HS-5 (cell line): ENCODE results near the gene ZNF79.

ENCODE experiments used
- DNase-seq: peaks from one replicate; pipeline ENCODE4 v3.0.0-alpha.2; 2012; ENCODE audit warnings: low read depth

The ZNF79 gene

DNA sequence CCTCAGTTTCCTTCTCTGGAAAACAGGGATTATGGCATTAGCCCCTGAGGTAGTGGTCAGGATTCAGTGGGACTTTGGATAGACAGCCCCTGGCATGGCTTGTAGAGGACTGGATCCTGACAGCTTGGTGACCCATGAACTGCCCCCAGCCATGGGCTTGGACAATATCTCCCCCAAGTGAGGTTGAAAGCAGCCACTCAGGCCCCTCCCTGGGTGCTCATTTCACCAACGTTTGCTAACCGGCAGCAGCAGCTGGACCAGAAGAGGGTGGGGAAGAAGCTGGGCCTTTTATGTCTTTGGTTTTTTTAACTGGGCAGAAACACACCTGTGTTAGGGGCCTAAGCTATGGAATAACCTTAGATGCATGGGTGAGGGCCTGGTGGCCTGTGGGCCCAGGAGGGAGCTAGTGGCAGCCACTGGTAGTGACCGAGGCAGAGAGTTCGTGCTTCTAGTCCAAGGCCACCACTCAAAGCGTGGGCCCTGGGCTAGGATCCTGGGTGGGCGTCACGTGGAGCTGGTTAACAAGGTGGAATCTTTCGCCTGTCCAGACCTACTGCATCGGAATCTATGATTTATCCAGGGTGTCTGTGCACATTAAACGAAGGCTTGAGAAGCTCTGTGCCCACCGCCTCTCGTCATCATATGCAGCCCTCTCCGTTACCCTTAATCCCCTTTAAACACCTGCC lies 25.3 kb upstream of the ZNF79 start:
- no peak for DNase-seq

DNA sequence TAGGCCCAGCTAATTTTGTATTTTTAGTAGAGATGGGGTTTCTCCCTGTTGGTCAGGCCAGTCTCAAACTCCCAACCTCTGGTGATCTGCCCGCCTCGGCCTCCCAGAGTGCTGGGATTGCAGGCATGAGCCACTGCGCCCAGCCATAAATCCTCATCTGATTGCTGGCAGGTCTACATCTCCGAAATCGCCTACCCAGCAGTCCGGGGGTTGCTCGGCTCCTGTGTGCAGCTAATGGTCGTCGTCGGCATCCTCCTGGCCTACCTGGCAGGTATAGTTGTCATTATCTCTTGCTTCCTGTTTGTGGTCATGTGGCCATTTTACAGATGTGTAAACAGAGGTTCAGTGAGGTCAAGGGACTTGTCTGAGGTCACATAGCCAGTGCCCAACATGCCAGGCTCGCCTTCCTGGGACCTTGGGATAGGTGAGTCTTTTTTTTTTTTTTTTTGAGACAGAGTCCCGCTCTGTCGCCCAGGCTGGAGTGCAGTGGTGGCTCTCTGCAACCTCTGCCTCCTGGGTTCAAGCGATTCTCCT lies 24.4 kb upstream of the ZNF79 start:
- no peak for DNase-seq

DNA sequence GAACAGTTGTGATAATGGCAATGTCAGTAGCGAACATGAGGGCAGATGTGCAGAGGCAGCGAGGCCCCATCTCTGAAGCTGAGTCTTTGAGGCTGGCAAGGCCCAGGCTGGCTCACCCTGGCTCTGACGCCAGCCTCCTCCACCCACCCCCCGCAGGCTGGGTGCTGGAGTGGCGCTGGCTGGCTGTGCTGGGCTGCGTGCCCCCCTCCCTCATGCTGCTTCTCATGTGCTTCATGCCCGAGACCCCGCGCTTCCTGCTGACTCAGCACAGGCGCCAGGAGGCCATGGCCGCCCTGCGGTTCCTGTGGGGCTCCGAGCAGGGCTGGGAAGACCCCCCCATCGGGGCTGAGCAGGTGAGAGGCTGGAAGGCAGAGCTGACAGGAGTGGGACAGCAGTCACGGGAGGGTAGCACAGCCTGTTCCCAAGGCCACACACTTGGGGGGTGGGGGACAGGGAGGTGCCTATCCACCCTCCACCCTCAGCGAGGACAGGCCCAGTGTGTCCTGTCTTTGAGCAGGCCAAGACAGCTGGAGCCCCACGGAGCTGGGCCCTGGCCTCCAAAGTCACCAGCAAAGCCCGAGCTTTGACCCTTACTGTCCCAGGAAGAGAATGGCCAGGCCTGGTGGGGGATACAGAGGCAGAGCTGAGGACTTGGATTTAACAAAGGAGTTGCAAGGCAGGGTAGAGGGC lies 21.6 kb upstream of the ZNF79 start:
- no peak for DNase-seq

DNA sequence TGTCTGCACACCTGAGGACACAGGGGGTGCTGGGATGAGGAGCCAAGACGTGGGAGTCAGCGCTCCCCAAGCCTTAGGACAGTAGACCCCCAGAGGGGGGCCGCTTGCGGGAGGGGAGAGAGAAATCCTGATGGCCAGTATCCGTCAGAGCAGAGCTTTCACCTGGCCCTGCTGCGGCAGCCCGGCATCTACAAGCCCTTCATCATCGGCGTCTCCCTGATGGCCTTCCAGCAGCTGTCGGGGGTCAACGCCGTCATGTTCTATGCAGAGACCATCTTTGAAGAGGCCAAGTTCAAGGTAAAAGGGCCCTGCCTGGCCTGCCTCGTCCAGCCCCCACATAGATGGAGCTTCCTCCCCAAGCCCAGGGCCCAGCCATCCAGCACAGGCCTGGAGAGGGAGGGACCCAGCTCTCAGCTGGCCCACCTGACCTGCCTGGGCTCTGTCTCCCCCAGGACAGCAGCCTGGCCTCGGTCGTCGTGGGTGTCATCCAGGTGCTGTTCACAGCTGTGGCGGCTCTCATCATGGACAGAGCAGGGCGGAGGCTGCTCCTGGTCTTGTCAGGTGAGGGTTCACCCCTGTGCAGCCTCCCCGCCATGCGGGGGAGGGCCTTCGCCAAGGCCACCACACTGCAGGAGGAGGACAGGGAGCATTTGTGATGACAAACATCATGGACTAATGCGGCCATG lies 20.5 kb upstream of the ZNF79 start:
- no peak for DNase-seq

DNA sequence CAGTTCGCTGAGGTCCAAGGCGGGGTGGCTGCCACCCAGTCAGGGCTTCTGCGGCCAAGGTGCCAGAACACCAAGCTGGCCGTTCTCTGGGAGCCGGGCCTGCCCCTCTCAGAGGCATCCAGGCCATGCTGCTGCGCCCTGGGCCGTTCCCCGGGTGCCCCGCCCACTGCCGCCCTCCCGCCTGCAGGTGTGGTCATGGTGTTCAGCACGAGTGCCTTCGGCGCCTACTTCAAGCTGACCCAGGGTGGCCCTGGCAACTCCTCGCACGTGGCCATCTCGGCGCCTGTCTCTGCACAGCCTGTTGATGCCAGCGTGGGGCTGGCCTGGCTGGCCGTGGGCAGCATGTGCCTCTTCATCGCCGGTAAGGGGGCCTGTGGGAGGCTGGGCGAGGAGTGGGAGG lies 19.6 kb upstream of the ZNF79 start:
- DNase-seq: no peak

DNA sequence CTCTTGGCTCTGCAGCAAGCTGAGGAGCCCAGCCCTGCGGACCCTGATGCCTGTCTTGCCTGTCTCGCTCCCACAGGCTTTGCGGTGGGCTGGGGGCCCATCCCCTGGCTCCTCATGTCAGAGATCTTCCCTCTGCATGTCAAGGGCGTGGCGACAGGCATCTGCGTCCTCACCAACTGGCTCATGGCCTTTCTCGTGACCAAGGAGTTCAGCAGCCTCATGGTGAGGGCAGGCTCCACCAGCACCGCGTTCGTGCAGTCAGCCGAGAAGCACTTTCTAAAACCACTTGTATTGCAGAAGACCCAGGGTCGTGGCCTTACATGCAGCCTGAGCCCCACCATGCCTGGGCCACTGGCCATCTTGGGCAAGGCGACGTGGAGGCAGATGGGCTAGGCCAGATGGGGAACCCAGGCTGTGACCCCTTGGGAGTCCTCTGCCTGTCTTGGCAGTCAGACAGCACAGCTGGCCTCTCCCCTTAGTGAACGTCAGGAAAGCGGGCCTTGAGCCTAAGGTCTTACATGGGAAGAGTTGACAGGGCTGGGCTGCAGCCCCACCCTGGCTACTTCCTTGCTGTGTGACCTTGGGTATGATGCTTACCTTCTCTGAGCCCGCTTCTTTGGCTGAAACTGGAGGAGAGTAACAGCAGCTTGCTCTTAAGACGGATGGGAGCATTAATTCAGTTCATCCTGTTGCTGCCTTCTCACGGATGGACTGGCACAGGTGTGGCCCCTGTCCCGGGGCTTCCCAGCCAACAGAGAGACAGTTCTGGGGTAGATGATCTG lies 18.6 kb upstream of the ZNF79 start:
- DNase-seq: no peak

DNA sequence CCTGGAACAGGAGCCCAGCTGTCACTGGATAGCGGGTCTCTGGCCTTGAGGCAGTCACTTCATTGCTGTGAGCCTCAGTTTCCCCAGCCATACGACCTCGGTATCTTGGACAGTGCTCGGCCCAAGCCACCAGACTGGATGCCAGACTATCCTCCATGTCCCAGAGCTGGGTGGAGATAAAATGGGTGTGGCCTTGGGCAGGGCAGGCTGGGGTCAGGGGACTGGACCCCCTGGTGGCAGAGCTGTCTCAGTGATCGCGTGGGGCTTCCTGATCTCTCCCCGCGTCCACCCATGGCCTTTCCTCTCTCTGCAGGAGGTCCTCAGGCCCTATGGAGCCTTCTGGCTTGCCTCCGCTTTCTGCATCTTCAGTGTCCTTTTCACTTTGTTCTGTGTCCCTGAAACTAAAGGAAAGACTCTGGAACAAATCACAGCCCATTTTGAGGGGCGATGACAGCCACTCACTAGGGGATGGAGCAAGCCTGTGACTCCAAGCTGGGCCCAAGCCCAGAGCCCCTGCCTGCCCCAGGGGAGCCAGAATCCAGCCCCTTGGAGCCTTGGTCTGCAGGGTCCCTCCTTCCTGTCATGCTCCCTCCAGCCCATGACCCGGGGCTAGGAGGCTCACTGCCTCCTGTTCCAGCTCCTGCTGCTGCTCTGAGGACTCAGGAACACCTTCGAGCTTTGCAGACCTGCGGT lies 17.2 kb upstream of the ZNF79 start:
- no peak for DNase-seq

DNA sequence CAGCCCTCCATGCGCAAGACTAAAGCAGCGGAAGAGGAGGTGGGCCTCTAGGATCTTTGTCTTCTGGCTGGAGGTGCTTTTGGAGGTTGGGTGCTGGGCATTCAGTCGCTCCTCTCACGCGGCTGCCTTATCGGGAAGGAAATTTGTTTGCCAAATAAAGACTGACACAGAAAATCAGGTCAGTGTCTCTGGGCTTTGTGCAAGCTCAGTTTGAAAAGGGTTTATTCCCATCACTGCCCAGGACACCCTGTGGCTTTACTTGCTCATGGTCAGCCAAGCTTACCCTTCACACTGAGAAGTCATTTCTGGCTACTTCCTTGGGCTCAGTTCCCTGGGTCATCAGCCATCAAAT lies 16.7 kb upstream of the ZNF79 start:
- no peak for DNase-seq

DNA sequence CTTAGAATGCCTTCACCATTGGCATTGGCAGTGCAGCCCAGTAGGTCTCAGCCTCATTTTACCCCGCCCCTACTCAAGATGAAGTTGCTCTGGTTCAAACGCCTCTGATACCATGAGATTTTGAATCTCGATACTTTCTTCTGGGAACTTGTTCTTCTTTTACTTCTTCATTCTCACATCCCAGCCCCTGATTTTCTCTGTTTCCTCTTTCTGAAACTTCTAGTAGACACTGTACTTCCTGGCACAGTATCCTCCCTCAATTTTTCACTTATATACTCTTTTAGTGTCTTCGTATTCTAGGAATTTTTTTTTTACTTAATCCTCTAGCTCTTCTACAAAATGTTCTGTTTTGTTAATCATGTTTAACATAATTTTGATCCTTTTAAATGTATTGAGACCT lies 13.1 kb upstream of the ZNF79 start:
- no peak for DNase-seq

DNA sequence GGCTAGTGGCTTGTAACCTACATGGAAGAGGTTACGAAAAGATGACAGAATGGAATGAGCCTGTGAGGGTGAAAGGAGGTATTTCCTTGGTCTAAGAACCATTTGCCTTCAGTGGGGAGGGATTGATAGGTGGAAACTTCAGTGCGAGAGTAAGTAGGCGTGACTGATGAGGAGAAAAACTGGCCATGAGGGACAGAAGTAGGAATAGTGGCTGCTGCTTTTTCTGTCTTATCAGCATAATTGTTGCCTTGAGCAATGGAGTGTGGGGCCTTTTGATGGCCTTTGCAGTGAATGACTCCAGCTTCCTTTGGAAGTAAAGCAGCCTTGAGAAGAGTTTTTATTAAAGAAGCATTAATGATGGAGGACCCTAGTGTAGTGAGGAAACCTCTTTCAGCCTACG lies 9.0 kb upstream of the ZNF79 start:
- no peak for DNase-seq

DNA sequence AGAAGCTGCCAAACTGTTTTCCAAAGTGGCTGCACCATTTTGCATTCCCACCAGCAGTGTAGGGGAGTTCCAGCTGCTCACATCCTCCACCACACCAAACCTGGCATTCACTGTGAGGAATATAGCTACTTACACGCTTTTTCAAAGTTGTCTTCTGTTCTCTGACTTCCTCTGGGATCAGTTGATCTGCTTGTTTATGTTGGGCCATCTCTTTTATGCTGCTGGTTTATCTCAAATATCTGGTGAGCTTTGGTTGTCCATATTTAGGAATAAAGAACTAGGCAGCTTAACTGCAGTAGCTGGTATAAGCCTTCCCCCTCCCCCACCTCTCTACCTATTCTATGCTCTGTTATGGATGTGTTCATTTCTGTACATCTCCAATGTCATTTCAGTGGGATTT lies 8.5 kb upstream of the ZNF79 start:
- no peak for DNase-seq

DNA sequence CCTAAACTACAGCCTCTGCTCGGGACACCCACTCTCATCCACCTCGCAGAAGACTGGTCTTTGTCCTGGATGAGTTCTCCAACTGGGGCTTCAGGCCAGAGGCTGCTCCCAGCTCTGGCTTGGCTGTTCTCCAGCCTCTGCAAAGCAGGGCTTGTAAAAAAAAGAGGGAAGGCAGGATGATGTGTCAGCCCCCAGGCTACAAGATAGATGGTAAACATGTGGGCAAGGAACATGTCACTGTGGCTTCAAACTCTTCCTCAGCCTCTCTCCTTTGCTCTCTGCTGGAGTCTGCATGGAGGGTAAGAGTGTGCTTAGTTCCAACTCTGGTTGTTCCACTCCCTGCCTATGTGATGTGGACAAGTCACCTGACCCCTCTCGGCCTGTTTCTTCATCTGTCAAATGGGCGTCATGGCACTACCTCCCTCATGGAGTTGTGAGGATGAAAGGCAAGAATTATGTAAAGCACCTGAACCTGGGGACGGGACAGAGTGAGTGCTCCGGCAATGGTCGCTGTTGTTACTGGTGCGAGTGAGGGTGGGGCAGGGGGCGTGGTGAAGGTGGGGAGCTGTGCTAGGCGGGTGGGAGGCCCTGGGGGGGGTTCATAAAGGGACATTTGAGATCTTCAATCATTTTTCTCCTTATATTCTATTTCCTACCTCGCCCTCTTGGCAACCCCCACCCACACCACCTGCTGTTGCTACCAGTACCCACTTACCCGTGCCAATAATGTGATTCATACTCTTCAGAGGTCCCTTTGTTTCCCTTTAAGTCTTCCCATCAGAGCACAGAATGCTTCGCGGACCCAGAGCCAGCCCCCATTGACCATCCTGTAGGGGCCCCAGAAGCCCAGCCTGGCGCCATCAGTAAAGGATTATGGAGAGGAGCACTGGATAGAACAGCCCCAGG lies 6.8 kb upstream of the ZNF79 start:
- DNase-seq: peak; percentile 24

DNA sequence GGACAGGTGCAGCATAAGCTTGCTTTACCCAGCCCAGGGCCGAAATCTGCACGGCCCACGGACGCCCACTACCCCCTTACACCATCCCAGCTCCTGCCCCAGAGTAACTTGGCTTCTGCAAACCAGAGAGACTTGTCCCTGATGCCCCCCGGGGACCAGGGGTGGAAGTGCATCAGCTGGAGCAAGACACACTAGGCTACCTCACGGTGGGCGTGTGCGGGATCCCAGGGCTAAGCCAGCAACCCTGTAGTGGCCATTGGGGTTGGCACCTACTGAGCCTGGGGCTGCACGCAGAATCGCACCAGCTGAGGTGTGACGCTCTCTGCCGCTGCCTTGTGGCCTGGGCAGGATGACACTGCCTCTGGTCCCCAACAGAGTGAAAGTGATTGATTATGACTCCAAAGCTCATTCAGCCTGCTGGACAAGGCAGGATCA lies 6.1 kb upstream of the ZNF79 start:
- no peak for DNase-seq

DNA sequence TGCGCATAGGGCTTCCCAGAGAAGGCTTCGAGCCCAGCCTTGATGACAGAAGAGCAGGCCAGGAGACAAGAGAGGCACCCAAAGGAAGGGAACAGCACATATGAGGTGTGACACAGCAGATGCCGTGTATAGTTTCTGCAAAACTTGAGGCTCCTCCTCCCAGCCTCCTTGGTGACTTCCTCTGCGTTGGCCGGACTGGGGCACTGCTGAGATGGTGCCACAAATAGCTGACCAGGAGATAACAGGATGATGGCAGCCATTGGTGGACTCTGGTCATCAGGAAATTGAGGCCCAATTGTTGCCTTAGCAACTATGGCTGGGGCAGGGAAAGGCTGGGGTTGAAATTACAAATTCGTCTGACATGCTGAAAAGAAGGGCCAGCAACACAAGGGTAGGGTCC lies 4.8 kb upstream of the ZNF79 start:
- DNase-seq: no peak

DNA sequence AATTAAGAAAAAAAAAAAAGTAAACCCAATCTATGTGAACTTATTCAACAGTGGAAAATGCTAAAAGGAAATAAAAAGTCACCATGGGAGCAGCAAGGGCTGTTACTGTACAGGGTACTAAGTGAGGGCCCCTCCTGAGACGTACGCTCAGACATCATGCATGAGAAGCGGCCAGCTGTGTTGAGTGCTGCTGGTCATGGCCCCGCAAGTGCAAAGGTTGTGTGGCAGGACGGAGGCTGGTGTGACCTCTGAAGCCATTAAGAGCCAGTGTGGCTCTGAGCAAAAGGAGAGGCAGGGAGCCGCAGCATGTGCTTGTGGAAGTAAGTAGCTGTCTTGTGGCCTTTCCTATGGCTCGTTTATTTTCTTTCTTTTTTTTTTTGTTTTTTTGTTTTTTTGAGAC lies 3.1 kb upstream of the ZNF79 start:
- no peak for DNase-seq

DNA sequence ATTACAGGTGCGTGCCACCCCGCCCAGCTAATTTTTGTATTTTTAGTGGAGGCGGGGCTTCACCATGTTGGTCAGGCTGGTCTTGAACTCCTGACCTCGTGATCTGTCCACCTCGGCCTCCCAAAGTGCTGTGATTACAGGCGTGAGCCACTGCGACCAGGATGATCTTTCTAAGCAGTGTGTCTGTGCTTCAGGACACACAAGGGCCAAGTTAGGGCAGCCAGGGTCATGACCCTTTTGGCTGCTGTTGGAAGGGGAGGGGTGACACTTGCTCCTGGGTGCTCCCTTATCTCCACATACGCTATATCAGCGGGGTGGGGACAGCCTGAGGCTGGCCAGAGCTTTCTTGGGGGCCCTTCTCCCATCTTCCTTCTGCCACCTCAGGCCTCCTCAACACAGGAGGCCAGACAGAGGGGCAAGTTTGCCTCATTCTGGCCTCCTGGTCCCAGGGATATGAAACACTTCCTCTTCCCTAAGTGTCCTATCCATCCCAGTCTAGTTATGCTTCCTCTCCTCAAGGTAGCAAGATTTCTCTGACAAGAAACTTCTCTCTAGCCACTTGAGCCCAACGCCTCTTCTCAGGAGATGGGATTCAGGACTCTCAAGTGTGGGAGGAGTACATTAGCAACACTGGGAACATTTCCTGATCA lies 1.9 kb upstream of the ZNF79 start:
- DNase-seq: no peak

DNA sequence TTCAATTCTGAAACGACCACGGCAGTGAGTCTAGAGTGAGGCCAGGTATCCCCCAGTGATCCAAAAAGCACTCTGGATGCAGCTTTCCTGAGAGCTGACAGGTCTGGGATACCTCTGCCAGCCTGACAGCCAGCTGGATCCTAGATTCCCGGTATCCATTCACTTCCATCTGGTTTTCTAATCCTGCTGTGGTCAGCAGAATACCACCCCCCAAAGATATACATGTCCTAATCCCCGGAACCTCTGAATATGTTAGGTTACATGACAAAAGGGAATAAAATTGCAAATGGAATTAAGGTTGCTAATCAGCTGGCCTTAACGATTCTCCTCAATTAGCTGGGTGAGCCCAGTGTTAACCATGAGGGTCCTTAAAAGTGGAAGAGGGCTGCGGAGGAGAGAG lies 1.4 kb upstream of the ZNF79 start:
- no peak for DNase-seq

DNA sequence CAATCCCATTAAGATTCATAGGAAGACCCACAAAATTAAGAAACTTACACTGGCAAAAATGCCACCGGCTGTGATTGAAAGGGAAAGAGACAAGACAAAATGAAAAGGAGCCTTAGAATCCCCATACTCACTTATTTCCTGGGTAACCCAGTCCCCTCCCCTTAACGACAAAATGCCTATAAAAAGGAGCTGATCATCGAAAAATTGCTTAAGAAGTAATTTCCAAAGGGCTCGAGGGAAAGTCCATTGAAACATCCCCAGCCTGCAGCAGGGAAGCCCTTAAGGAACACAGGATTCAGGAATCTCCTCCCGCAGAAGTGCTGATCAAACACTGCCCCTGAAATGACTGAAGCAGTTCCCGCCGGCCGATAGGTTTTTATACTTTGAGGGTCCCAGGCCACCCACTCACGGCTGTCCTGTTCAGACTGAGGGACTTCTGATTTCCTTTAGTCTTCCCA lies 677 bp upstream of the ZNF79 start:
- DNase-seq: no peak

DNA sequence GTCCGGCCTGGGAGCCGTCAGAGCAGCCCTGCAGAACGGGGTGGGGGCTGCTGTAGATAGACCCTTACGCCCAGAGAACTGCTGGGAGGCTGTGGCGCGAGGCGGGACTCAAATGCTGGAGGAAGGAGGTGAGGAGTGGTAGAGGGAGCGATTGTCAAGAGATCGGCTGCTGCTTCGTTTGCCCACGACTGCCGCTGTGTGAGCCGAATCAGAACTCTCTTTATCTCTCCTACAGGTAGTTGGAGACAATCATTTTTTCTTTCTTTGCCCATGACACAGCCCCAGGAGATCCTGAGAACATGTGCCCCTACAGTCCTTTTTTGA lies 456 bp downstream of the ZNF79 start:
- no peak for DNase-seq

DNA sequence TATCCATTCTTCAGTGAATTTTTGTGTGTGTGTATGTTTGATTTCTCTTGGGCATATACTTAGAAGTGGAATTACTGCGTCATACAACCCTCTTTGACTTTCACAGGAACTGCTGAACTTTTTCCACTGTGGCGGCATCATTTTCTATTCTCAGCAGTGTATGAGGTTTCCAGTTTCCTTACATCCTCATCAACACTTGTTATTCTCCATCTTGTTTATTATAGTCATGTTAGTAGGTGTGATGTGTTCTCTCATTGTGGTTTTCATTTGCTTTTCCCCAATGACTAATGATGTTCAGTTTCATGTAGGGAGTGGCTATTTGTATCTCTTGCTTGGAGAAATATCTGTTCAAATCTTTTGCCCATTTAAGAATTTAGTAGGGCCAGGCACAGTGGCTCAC lies 2.6 kb downstream of the ZNF79 start:
- no peak for DNase-seq
